CD8-positive, alpha-beta memory T cell (primary cell): Measurements from ENCODE around the gene MPZL2. TPM values are rescaled to one million over a fixed set of nuclear protein-coding genes. Genes with fewer than 3 reads are reported as not detected.
A peak's percentile ranks its signal among the peaks of the same experiment; 100 is the strongest.

Experiments used
- CTCF ChIA-PET: fragments of 350-600 bp; sonication (Branson Sonifier 250); formaldehyde crosslinking; loops from one replicate; lab custom pipeline; 2021; ENCODE audit warnings: antibody characterized with exemption; lab: Charles Lee
- POLR2A ChIA-PET: fragments of 350-600 bp; sonication (Branson Sonifier 250); formaldehyde crosslinking; loops from one replicate; lab custom pipeline; 2021; ENCODE audit warnings: antibody characterized with exemption; lab: Charles Lee
- DNase-seq, 5 donors: peaks; one replicate each; pipeline versions ENCODE4 v3.0.0 to v3.0.0-alpha.2; 2020 to 2022; ENCODE audit warnings: mixed read lengths in 1 of 5
- H3K27ac ChIP-seq: one replicate; pipeline ENCODE4 v1.7.0; 2013; ENCODE audit warnings: low read depth, mild to moderate bottlenecking, low read length, moderate library complexity
- H3K27me3 ChIP-seq: 2 replicates; pipeline ENCODE4 v1.7.0; 2013; ENCODE audit warnings: low read length, mild to moderate bottlenecking; ENCODE audit not compliant: insufficient read depth, poor library complexity, severe bottlenecking
- H3K36me3 ChIP-seq: 2 replicates; pipeline ENCODE4 v1.7.0; 2013; ENCODE audit warnings: mild to moderate bottlenecking, low read length, moderate library complexity; ENCODE audit not compliant: insufficient read depth
- H3K4me1 ChIP-seq: 2 replicates; pipeline ENCODE4 v1.7.0; 2013; ENCODE audit warnings: mild to moderate bottlenecking, low read length, moderate library complexity; ENCODE audit not compliant: insufficient read depth
- H3K4me3 ChIP-seq: 2 replicates; pipeline ENCODE4 v1.7.0; 2013; ENCODE audit warnings: mild to moderate bottlenecking, low read length
- H3K9me3 ChIP-seq: 2 replicates; pipeline ENCODE4 v1.7.0; 2013; ENCODE audit warnings: mild to moderate bottlenecking, low read length
- H3K27ac Mint-ChIP-seq, 8 donors: one replicate each; pipeline ENCODE4 v1.8.0; 2020 to 2021; ENCODE audit warnings: mixed read lengths in 8 of 8, mild to moderate bottlenecking in 6 of 8, inconsistent platforms in 3 of 8, moderate library complexity in 3 of 8
- H3K27me3 Mint-ChIP-seq, 2 donors: one replicate each; pipeline ENCODE4 v1.8.0; 2020 to 2021; ENCODE audit warnings: mixed read lengths in 2 of 2, mild to moderate bottlenecking in 1 of 2, moderate library complexity in 1 of 2
- H3K36me3 Mint-ChIP-seq, 3 donors: one replicate each; pipeline ENCODE4 v1.8.0; 2020 to 2021; ENCODE audit warnings: mixed read lengths in 3 of 3, inconsistent platforms in 1 of 3, mild to moderate bottlenecking in 1 of 3
- H3K4me1 Mint-ChIP-seq, 3 donors: one replicate each; pipeline ENCODE4 v1.8.0; 2020 to 2021; ENCODE audit warnings: mixed read lengths in 3 of 3, inconsistent platforms in 1 of 3, mild to moderate bottlenecking in 1 of 3
- H3K4me3 Mint-ChIP-seq, 7 donors: one replicate each; pipeline ENCODE4 v1.8.0; 2020 to 2021; ENCODE audit warnings: mixed read lengths in 7 of 7, mild to moderate bottlenecking in 6 of 7, moderate library complexity in 4 of 7, inconsistent platforms in 2 of 7
- H3K9me3 Mint-ChIP-seq, 5 donors: one replicate each; pipeline ENCODE4 v1.8.0; 2020 to 2022; ENCODE audit warnings: mixed read lengths in 5 of 5, mild to moderate bottlenecking in 3 of 5, moderate library complexity in 2 of 5, inconsistent platforms in 1 of 5
- polyA plus RNA-seq: library from polyadenylated mRNA; unstranded; fragments of 300-500 nt; fragmentation: Illumina TruSeq; gene quantifications from one replicate; pipeline ENCODE4 v1.2.3, GENCODE V29; 2021
- total RNA-seq, 2 experiments: library from RNA; stranded (reverse); gene quantifications; one replicate each; pipeline ENCODE4 v1.2.3, GENCODE V29; 2021

Gene MPZL2
- total and polyA plus RNA-seq, 3 experiments from 2014 or later = 0.36 to 5.5 (median 4.5) TPM

DNA sequence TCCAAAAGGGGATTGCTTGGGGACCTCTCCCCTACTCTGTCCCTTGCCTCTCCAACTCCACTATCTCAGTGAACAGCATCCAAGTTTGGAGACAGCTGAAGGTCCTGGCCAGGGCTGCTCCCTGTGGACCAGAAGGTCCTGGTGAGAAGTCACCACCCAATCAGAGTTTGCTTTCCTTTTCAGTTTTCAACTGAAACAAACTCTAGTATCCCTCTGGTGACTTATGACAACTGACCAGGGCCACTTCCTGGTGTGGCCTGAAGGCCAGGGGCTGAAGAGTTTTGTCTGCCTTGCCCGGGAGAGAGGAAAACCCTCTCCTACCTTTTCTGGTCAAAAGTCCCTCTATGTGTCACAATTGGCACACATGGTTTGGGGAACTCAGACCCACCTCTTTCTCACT lies 44.4 kb downstream of the MPZL2 start:
- POLR2A ChIA-PET = interaction anchor here (1.1 to 2.2 kb wide), 3 partner anchors 11 to 21 kb away, joined by 3 to 8 read pairs (median 6); no protein-coding TSS in a partner anchor
- peaks cover 0 to 92% (median 88%) of the 10 kb centered on the region in 3 donors for H3K4me1 Mint-ChIP-seq
- Histone ChIP-seq H3K9me3 (no peaks in the 10 kb centered on the region), H3K4me1 (peaks cover 86% of the 10 kb centered on the region), H3K27me3 (no peaks in the 10 kb centered on the region), H3K27ac (no peak overlapping the region), H3K4me3 (no peak overlapping the region), H3K36me3 (no peaks in the 10 kb centered on the region)
- DNase-seq = no peak
- CTCF ChIA-PET = interaction anchor here (0.7 to 2.0 kb wide), 5 partner anchors 17 to 85 kb away, joined by 3 to 6 read pairs (median 3); partner anchors contain the start of gene CD3E
- peak overlapping the region; percentile 69 to 94 (median 90) for H3K4me3 Mint-ChIP-seq
- H3K9me3 Mint-ChIP-seq = no peaks in the 10 kb centered on the region
- no peaks in the 10 kb centered on the region for H3K27me3 Mint-ChIP-seq
- peaks cover 0 to 56% (median 0%) of the 10 kb centered on the region in 3 donors for H3K36me3 Mint-ChIP-seq
- peak overlapping the region in 7 of 8 donors; percentile 70 to 98 (median 95) for H3K27ac Mint-ChIP-seq

- ChIA-PET POLR2A (interaction anchor here (2.2 kb wide), 1 partner anchor 17 kb away, joined by 8 read pairs; no protein-coding TSS in a partner anchor), CTCF (interaction anchor here (0.7 to 3.4 kb wide), 7 partner anchors 17 to 85 kb away, joined by 3 to 16 read pairs (median 4); partner anchors contain the start of gene CD3E)
- Mint-ChIP-seq H3K4me1 (peaks cover 0 to 97% (median 90%) of the 10 kb centered on the region in 3 donors), H3K27ac (peak overlapping the region in 7 of 8 donors; percentile 70 to 98 (median 95)), H3K4me3 (peak overlapping the region; percentile 69 to 94 (median 90)), H3K27me3 (no peaks in the 10 kb centered on the region), H3K9me3 (no peaks in the 10 kb centered on the region), H3K36me3 (peaks cover 0 to 54% (median 0%) of the 10 kb centered on the region in 3 donors)
- Histone ChIP-seq H3K9me3 (no peaks in the 10 kb centered on the region), H3K27me3 (no peaks in the 10 kb centered on the region), H3K4me1 (peaks cover 91% of the 10 kb centered on the region), H3K4me3 (no peak overlapping the region), H3K27ac (no peak overlapping the region), H3K36me3 (no peaks in the 10 kb centered on the region)
- no peak for DNase-seq
Observed at GRCh38 chr11:118219244-118219643, 44.9 kb downstream of the MPZL2 start.

DNA sequence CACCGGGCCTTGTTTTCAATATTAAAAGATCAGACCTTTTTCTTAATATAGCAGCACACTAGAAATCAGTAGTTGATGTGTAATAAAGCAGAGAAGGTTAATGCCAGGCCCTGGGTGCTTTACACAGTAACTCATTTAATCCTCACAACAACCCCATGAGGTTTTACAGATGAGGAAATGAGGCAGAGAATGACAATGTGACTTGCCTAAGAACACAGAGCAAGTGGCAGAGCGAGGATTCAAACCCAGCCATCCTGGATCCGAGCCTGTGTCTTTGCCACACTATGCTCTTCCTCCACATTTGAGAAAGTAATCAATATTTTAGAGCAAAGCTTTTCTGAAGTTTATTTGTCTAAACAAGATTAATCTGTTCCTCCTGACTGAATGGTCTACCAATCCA lies 46.5 kb downstream of the MPZL2 start:
- no peaks in the 10 kb centered on the region for H3K9me3 Mint-ChIP-seq
- Histone ChIP-seq H3K9me3 (no peaks in the 10 kb centered on the region), H3K4me3 (peak overlapping the region; percentile 44), H3K36me3 (peaks cover under 1% of the 10 kb centered on the region), H3K27me3 (no peaks in the 10 kb centered on the region), H3K27ac (no peak overlapping the region), H3K4me1 (peaks cover 99% of the 10 kb centered on the region)
- ChIA-PET CTCF (interaction anchor here (1.2 to 7.9 kb wide), 4 partner anchors 10 to 23 kb away, joined by 3 to 46 read pairs (median 10); no protein-coding TSS in a partner anchor), POLR2A (interaction anchor here (0.9 to 2.5 kb wide), 2 partner anchors 15 to 142 kb away, joined by 3 to 9 read pairs; partner anchors contain the start of gene UBE4A)
- H3K27me3 Mint-ChIP-seq = no peaks in the 10 kb centered on the region
- H3K4me1 Mint-ChIP-seq = peaks cover 0 to 100% (median 95%) of the 10 kb centered on the region in 3 donors
- no peak for DNase-seq
- peak overlapping the region; percentile 84 to 94 (median 90) for H3K4me3 Mint-ChIP-seq
- H3K27ac Mint-ChIP-seq = peak overlapping the region in 7 of 8 donors; percentile 76 to 98 (median 95)
- H3K36me3 Mint-ChIP-seq = peaks cover 5 to 58% (median 11%) of the 10 kb centered on the region in 3 donors

DNA sequence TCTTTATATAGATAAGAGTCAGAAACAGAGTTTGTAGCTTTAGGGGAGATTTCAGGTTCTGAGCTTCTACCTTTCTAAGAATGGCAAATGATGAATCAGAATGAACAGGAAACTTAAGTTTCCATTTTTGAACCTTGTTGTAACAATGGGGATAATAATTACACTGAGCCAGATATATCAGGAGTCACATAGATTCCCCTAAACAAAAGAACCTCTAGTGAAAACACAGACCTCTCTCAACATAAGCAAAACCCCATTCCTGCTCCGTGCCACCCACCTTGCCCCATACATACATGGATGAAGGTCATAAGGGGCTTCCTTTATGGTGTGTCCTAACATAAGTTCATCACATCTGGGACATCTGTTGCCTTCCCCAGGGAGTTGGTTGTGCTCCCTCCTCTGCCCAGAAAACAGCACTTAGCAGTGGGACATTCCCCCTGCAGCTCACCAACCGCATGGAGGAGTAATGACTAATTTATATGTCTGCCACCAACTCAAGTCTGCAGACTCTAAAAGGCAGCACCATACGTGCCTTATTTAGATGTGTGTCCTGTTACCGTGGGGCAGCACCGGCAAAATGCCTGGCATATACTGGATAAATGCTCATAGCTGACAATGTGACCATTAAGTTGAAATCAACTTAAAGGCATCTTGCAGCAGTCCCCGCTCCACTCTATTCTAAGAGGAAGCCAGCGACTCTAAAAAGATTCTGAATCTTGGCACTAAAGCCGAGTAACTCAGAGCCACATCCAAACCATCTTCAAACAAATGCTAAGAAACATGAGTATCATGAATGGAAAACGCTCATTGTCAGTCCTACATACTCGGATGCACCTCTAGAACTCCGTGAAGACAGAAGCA lies 47.2 kb downstream of the MPZL2 start:
- Mint-ChIP-seq H3K27me3 (no peaks in the 10 kb centered on the region), H3K9me3 (no peaks in the 10 kb centered on the region), H3K36me3 (peaks cover 12 to 62% (median 18%) of the 10 kb centered on the region in 3 donors), H3K4me3 (peak overlapping the region; percentile 84 to 94 (median 90)), H3K4me1 (peaks cover 0 to 100% (median 92%) of the 10 kb centered on the region in 3 donors), H3K27ac (peak overlapping the region in 7 of 8 donors; percentile 76 to 98 (median 95))
- Histone ChIP-seq H3K4me1 (peaks cover 97% of the 10 kb centered on the region), H3K36me3 (peaks cover 8% of the 10 kb centered on the region), H3K27me3 (no peaks in the 10 kb centered on the region), H3K9me3 (no peaks in the 10 kb centered on the region), H3K27ac (peak overlapping the region; percentile 10), H3K4me3 (peak overlapping the region; percentile 44)
- ChIA-PET CTCF (interaction anchor here (0.9 to 7.9 kb wide), 9 partner anchors 8 to 134 kb away, joined by 3 to 46 read pairs (median 4); partner anchors contain the start of genes JAML and MPZL3), POLR2A (interaction anchor here (1.0 to 2.5 kb wide), 4 partner anchors 11 to 142 kb away, joined by 3 to 9 read pairs (median 5); partner anchors contain the start of gene UBE4A)
- peak in 3 of 5 donors; percentile 34 to 67 (median 44) for DNase-seq

DNA sequence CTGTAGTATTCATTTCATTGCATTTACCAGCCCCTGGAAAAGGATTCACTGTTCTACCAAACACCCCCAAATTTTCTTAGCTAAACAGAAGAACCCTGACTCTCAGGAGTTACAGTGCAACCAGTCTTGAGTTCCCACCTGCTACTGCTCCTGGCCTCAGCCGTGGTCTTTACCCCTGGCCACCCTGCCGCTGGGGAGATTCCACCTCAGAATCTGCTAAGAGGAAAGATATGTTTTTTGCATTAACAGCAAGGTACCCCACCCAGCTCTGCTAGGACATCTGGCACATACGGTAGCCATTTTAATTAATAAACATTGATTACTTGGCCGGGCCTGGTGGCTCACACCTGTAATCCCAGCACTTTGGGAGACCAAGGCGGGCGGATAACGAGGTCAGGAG lies 48.3 kb downstream of the MPZL2 start:
- Histone ChIP-seq H3K36me3 (peaks cover 13% of the 10 kb centered on the region), H3K4me1 (peaks cover 87% of the 10 kb centered on the region), H3K27me3 (no peaks in the 10 kb centered on the region), H3K27ac (peak overlapping the region; percentile 17), H3K4me3 (no peak overlapping the region), H3K9me3 (no peaks in the 10 kb centered on the region)
- Mint-ChIP-seq H3K27ac (peak overlapping the region in 7 of 8 donors; percentile 76 to 98 (median 95)), H3K4me3 (peak overlapping the region; percentile 84 to 94 (median 90)), H3K4me1 (peaks cover 0 to 100% (median 82%) of the 10 kb centered on the region in 3 donors), H3K27me3 (peaks cover 0 to 1% of the 10 kb centered on the region in 2 donors), H3K36me3 (peaks cover 15 to 65% (median 24%) of the 10 kb centered on the region in 3 donors), H3K9me3 (no peaks in the 10 kb centered on the region)
- ChIA-PET CTCF (interaction anchor here (1.0 to 7.9 kb wide), 10 partner anchors 9 to 76 kb away, joined by 3 to 46 read pairs (median 4); partner anchors contain the start of genes JAML and MPZL3), POLR2A (interaction anchor here (0.7 to 2.5 kb wide), 6 partner anchors 11 to 1199 kb away, joined by 3 to 9 read pairs (median 4); partner anchors contain the start of genes CD3D and UBE4A)
- DNase-seq = no peak

GRCh38 chr11:118215262-118215661 lies 48.8 kb downstream of the MPZL2 start:
- H3K27me3 Mint-ChIP-seq = peaks cover 0 to 1% of the 10 kb centered on the region in 2 donors
- peak in 3 of 5 donors; percentile 26 to 53 (median 45) for DNase-seq
- H3K9me3 Mint-ChIP-seq = no peaks in the 10 kb centered on the region
- POLR2A ChIA-PET = interaction anchor here (0.8 to 2.5 kb wide), 2 partner anchors 12 to 13 kb away, joined by 3 to 9 read pairs; no protein-coding TSS in a partner anchor
- peak overlapping the region; percentile 84 to 94 (median 90) for H3K4me3 Mint-ChIP-seq
- H3K36me3 Mint-ChIP-seq = peaks cover 15 to 67% (median 28%) of the 10 kb centered on the region in 3 donors
- peak overlapping the region in 7 of 8 donors; percentile 76 to 98 (median 95) for H3K27ac Mint-ChIP-seq
- Histone ChIP-seq H3K36me3 (peaks cover 18% of the 10 kb centered on the region), H3K4me3 (no peak overlapping the region), H3K9me3 (no peaks in the 10 kb centered on the region), H3K27me3 (no peaks in the 10 kb centered on the region), H3K27ac (no peak overlapping the region), H3K4me1 (peaks cover 82% of the 10 kb centered on the region)
- CTCF ChIA-PET = interaction anchor here (0.8 to 7.9 kb wide), 9 partner anchors 9 to 76 kb away, joined by 3 to 46 read pairs (median 4); no protein-coding TSS in a partner anchor
- H3K4me1 Mint-ChIP-seq = peaks cover 4 to 97% (median 81%) of the 10 kb centered on the region in 3 donors
